OCI-LY1 (cell line): ENCODE measurements around the gene LTB4R.
A peak's percentile ranks its signal among the peaks of the same experiment; 100 is the strongest.

Experiments
- H2AFZ ChIP-seq: fragments of 200-600 bp; sonication (generic), shearing (Covaris generic); 2 replicates; pipeline ENCODE4 v1.6.0; 2014; ENCODE audit warnings: antibody characterized with exemption, mild to moderate bottlenecking, low read length
- H3F3A ChIP-seq: fragments of 200-600 bp; sonication (generic), shearing (Covaris generic); 2 replicates; pipeline ENCODE4 v1.6.0; 2014; ENCODE audit warnings: mild to moderate bottlenecking, antibody characterized with exemption, low read length, moderate library complexity; ENCODE audit not compliant: insufficient read depth
- H3K27ac ChIP-seq: fragments of 200-600 bp; sonication (generic); 2 replicates; pipeline ENCODE4 v1.5.1; 2014; ENCODE audit warnings: low read length, mixed run types, mild to moderate bottlenecking, low read depth; ENCODE audit not compliant: poor library complexity, severe bottlenecking
- H3K27me3 ChIP-seq: fragments of 200-600 bp; sonication (generic); 2 replicates; pipeline ENCODE4 v1.6.0; 2014; ENCODE audit warnings: antibody characterized with exemption, mild to moderate bottlenecking, low read length, moderate library complexity; ENCODE audit not compliant: insufficient read depth
- H3K36me3 ChIP-seq: fragments of 200-600 bp; sonication (generic); 2 replicates; pipeline ENCODE4 v1.6.1; 2014; ENCODE audit warnings: mild to moderate bottlenecking, antibody characterized with exemption, low read length, moderate library complexity, mixed read lengths; ENCODE audit not compliant: insufficient read depth
- H3K4me1 ChIP-seq: fragments of 200-600 bp; sonication (generic); 2 replicates; pipeline ENCODE4 v1.5.1; 2014; ENCODE audit warnings: mild to moderate bottlenecking, low read length, moderate library complexity; ENCODE audit not compliant: insufficient read depth, severe bottlenecking
- H3K4me2 ChIP-seq: fragments of 200-600 bp; sonication (generic), shearing (Covaris generic); 2 replicates; pipeline ENCODE4 v1.6.1; 2014; ENCODE audit warnings: low read length
- H3K4me3 ChIP-seq: fragments of 200-600 bp; sonication (generic); 2 replicates; pipeline ENCODE4 v1.5.1; 2014; ENCODE audit warnings: low read length, low read depth, mild to moderate bottlenecking, mixed read lengths; ENCODE audit not compliant: poor library complexity, severe bottlenecking
- H3K79me2 ChIP-seq: fragments of 200-600 bp; shearing (Covaris generic); 2 replicates; pipeline ENCODE4 v1.6.1; 2016; ENCODE audit warnings: mixed run types, low read length, mixed read lengths; ENCODE audit not compliant: insufficient read depth
- H3K9ac ChIP-seq: fragments of 200-600 bp; sonication (generic), shearing (Covaris generic); 2 replicates; pipeline ENCODE4 v1.6.1; 2014; ENCODE audit warnings: mild to moderate bottlenecking, low read length, mixed read lengths
- H3K9me2 ChIP-seq: fragments of 200-600 bp; sonication (generic), shearing (Covaris generic); 2 replicates; pipeline ENCODE4 v1.6.1; 2014; ENCODE audit warnings: low read depth, mild to moderate bottlenecking, low read length, mixed read lengths
- H3K9me3 ChIP-seq: fragments of 200-600 bp; shearing (Covaris generic); 2 replicates; pipeline ENCODE4 v1.6.1; 2014; ENCODE audit warnings: low read length, mixed read lengths
- H4K20me1 ChIP-seq: fragments of 200-600 bp; sonication (generic), shearing (Covaris generic); 2 replicates; pipeline ENCODE4 v1.6.0; 2016; ENCODE audit warnings: mild to moderate bottlenecking, low read length; ENCODE audit not compliant: insufficient read depth
- EZH2 ChIP-seq: fragments of 200-600 bp; sonication (generic), shearing (Covaris generic); IDR thresholded peaks from 2 replicates; pipeline ENCODE4 v1.8.0; 2017; ENCODE audit warnings: borderline replicate concordance, mixed run types, mild to moderate bottlenecking, antibody characterized with exemption, low read length, moderate library complexity, mixed read lengths
- TF ChIP-seq, protein P1 (sequence below): fragments of 200-600 bp; sonication (generic), shearing (Covaris generic); IDR thresholded peaks from 2 replicates; pipeline ENCODE4 v1.5.1; 2017; ENCODE audit warnings: mild to moderate bottlenecking, antibody characterized with exemption, low read length, moderate library complexity, mixed read lengths

LTB4R gene

DNA sequence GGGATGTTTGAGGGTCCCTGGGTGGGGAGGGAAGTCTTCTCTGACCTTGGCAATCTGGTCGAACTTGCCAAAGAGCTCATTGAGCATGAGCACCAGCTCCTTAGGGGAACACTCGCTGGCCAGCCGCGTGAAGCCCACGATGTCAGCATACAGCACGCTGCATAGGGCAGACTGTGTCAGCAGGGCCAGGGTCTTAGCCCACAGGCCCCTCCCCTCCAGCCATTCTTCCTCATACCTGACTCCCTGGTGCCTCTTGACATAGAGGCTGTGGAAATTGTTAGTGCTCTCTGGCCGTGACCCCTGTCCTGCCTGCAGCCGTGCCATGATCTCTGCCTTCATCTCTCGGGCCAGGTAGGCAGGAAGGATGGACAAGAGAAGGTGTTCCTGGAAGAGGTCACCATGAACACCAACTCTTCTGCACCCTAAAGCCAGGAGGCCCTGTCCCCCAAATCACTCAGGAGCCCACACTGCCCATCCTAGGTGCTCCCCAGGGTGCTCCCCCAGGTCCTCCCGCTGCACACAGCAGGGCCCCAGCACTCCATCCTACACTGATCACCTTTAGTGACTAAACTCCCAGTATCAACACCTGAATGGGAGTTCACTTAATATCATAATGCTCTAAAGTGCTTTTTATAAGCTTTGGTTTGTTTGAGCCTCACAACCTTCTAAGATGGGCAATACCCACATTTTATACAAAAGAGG lies 19.8 kb downstream of the LTB4R start:
- TF ChIP-seq, protein P1, sequence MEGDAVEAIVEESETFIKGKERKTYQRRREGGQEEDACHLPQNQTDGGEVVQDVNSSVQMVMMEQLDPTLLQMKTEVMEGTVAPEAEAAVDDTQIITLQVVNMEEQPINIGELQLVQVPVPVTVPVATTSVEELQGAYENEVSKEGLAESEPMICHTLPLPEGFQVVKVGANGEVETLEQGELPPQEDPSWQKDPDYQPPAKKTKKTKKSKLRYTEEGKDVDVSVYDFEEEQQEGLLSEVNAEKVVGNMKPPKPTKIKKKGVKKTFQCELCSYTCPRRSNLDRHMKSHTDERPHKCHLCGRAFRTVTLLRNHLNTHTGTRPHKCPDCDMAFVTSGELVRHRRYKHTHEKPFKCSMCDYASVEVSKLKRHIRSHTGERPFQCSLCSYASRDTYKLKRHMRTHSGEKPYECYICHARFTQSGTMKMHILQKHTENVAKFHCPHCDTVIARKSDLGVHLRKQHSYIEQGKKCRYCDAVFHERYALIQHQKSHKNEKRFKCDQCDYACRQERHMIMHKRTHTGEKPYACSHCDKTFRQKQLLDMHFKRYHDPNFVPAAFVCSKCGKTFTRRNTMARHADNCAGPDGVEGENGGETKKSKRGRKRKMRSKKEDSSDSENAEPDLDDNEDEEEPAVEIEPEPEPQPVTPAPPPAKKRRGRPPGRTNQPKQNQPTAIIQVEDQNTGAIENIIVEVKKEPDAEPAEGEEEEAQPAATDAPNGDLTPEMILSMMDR, result no peak
- no peak for TF ChIP-seq EZH2
- H3K4me1 ChIP-seq, result peaks cover 26% of the 10 kb centered on the region
- H3K27ac ChIP-seq, result no peak overlapping the region
- H3K9me3 ChIP-seq, result no peaks in the 10 kb centered on the region
- no peaks in the 10 kb centered on the region for H3K9me2 ChIP-seq
- H3K9ac ChIP-seq, result no peak overlapping the region
- no peak overlapping the region for H3K4me2 ChIP-seq
- peaks cover 1% of the 10 kb centered on the region; the same call in 1 of the 2 replicates for H3K36me3 ChIP-seq
- 0 out of 2 replicates have a peak, but pooled peaks cover 5% of the 10 kb centered on the region for H3K27me3 ChIP-seq
- no peak overlapping the region for H3K4me3 ChIP-seq
- no peak overlapping the region for H2AFZ ChIP-seq
- no peaks in the 10 kb centered on the region for H3F3A ChIP-seq
- no peaks in the 10 kb centered on the region for H3K79me2 ChIP-seq
- no peaks in the 10 kb centered on the region for H4K20me1 ChIP-seq

DNA sequence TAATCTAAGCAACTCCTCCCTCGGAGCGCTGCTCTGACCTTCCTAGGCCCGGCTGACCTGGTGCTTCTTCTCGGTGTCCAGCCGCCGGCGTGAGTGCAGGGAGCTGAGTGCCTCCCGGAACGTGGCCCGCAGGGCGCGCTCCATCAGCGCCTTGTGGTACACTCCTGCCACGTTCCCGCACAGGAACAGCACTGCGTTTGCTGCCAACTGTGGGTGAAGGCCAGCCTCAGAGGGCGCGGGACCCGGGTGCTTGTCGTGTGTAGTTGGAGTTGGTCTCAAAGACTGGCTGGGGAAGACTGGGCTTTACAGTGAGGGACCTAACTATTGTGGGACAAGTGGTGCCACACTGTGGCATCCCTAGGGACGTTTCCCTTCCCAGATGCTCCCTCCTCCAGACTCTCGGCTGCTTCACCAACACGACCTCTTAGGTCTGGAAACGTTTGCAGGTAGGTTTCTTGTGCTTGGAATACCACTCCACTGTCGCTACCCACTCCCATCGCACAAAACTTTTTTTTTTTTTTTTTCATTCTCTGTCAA lies 20.5 kb downstream of the LTB4R start:
- Histone ChIP-seq H3F3A (no peaks in the 10 kb centered on the region), H4K20me1 (no peaks in the 10 kb centered on the region), H2AFZ (no peak overlapping the region), H3K4me2 (peak overlapping the region; percentile 85), H3K36me3 (peaks cover 4% of the 10 kb centered on the region; the same call in 1 of the 2 replicates), H3K9ac (no peak overlapping the region), H3K4me1 (peaks cover 26% of the 10 kb centered on the region), H3K9me2 (no peaks in the 10 kb centered on the region), H3K4me3 (no peak overlapping the region), H3K9me3 (no peaks in the 10 kb centered on the region), H3K27me3 (0 out of 2 replicates have a peak, but pooled peaks cover 5% of the 10 kb centered on the region), H3K27ac (no peak overlapping the region), H3K79me2 (no peaks in the 10 kb centered on the region)
- TF ChIP-seq, protein P1, result no peak
- no peak for TF ChIP-seq EZH2

DNA sequence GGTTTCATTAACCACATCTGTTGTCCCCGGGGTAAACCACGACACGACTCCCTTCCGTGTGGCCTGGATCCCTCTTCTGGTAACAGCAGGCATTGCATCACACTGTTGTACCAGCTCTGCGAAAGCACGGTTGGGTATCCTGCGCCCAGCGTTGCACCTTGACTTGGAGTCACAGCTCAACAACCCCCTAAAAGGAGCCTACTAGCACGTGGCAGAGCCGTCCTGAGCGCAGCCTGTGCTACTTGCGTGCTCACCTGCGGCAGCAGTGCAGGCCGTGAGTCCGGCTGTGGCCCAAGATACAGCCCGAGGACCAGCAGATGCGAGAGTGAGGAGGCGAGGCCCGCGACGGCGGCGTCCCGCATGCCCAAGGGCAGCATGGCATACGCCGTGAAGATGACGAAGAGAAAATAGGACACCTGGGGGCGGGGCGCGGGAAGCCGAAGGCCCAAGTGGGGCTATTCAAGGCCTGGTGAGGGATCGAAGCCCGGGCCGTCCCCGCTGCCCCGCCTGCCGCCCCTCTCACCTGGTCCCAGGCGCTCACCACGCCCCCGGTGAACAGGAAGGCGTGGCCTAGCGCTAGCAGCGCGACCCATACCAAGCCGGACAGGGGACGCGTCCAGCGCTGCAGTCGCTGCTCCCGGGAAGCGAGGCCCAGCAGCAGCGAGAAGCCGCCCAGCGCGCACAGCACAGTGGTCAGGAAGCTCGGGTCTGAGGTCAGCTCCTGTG lies 21.1 kb downstream of the LTB4R start:
- Histone ChIP-seq H3K9me3 (no peaks in the 10 kb centered on the region), H3K4me2 (peak overlapping the region; percentile 85), H3K27me3 (0 out of 2 replicates have a peak, but pooled peaks cover 5% of the 10 kb centered on the region), H3K27ac (no peak overlapping the region), H3K9me2 (no peaks in the 10 kb centered on the region), H3K36me3 (peaks cover 10% of the 10 kb centered on the region; the same call in 1 of the 2 replicates), H2AFZ (no peak overlapping the region), H3K79me2 (no peaks in the 10 kb centered on the region), H3K4me1 (peaks cover 26% of the 10 kb centered on the region), H3K9ac (no peak overlapping the region; the same call in 1 of the 2 replicates), H3F3A (no peaks in the 10 kb centered on the region), H4K20me1 (no peaks in the 10 kb centered on the region), H3K4me3 (peak overlapping the region; percentile 54)
- TF ChIP-seq, protein P1, result peak; percentile 94
- no peak for TF ChIP-seq EZH2
